GM23338 (cell line): ENCODE data around the gene SMAD9.

Experiments
- CREB1 ChIP-seq: fragments of 250-450 bp; sonication (Bioruptor Pico); IDR thresholded peaks from 2 replicates; pipeline ENCODE4 v1.5.0; 2020; ENCODE audit warnings: low read depth, mild to moderate bottlenecking, moderate library complexity
- EZH2 ChIP-seq: fragments of 200-600 bp; sonication (generic); IDR thresholded peaks from one replicate; pipeline ENCODE4 v1.8.0; 2017; ENCODE audit warnings: antibody characterized with exemption, mild to moderate bottlenecking, low read depth; ENCODE audit not compliant: unreplicated experiment
- EZH2phosphoT487 ChIP-seq: fragments of 200-600 bp; sonication (generic); IDR thresholded peaks from one replicate; pipeline ENCODE4 v1.8.1; 2018; ENCODE audit warnings: antibody characterized with exemption; ENCODE audit not compliant: unreplicated experiment
- JUNB ChIP-seq: IDR thresholded peaks from one replicate; pipeline ENCODE4 v1.6.1; 2016; ENCODE audit warnings: antibody characterized with exemption; ENCODE audit not compliant: unreplicated experiment
- NANOG ChIP-seq: IDR thresholded peaks from 2 replicates; pipeline ENCODE4 v1.6.1; 2016; ENCODE audit warnings: antibody characterized with exemption, borderline replicate concordance
- POLR2AphosphoS5 ChIP-seq: IDR thresholded peaks from 2 replicates; pipeline ENCODE4 v1.6.1; 2016; ENCODE audit warnings: antibody characterized with exemption, low read depth
- STAT1 ChIP-seq: IDR thresholded peaks from one replicate; pipeline ENCODE4 v1.6.1; 2016; ENCODE audit warnings: antibody characterized with exemption; ENCODE audit not compliant: unreplicated experiment
- ZNF114 ChIP-seq: fragments of 250-450 bp; sonication (Bioruptor Pico); IDR thresholded peaks from 2 replicates; pipeline ENCODE4 v1.5.0; 2020; ENCODE audit warnings: mild to moderate bottlenecking, moderate library complexity
- TF ChIP-seq, protein P1 (sequence below), 2 experiments: fragments of 200-600 bp in 1 of 2; sonication (generic) in 1 of 2; conservative IDR thresholded peaks; 2 replicates each; pipeline versions ENCODE4 v1.5.1 to v1.6.1; 2016 to 2017; ENCODE audit warnings: antibody characterized with exemption in 2 of 2, low read depth in 2 of 2, mild to moderate bottlenecking in 2 of 2, moderate library complexity in 1 of 2
- TF ChIP-seq, protein P2 (sequence below): IDR thresholded peaks from one replicate; pipeline ENCODE4 v1.6.1; 2018; ENCODE audit warnings: antibody characterized with exemption; ENCODE audit not compliant: unreplicated experiment
- TF ChIP-seq, protein P3 (sequence below): IDR thresholded peaks from 2 replicates; pipeline ENCODE4 v1.6.1; 2016; ENCODE audit warnings: antibody characterized with exemption

DNA sequence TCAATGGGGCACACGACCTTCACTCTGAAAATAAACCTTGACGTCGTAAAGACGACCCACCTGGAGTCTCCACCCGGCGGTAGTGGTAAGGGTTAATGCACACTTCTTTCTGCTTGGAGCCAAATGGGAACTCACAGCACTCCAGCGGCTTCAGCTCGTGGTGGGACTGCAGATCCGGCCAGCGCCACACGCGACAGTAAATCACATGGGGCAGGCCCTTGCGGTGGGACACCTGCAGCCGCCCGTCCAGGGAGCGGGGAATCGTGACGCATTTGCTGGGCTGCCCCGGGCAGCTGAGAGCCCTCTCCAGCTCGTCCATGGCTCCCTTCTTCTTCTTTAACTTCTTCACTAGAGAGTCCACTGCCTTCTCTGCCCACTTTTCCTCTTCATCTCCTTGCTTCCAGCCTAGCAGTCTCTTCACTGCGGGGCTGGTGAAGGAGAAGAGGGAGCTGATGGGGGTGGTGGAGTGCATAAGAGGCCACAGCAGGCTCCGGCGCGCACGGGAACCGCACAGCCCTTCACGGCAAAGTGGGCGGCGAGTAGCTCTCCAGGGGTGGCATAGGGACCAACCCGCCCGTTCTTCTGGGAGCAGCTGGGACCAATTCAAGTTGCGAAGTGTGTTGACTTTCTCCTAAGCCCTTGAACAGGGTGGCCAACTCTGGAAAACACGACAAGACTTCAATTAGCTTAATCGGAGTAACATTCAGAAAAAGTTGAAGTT, 40.7 kb downstream of the SMAD9 start:
- TF ChIP-seq, protein P1, sequence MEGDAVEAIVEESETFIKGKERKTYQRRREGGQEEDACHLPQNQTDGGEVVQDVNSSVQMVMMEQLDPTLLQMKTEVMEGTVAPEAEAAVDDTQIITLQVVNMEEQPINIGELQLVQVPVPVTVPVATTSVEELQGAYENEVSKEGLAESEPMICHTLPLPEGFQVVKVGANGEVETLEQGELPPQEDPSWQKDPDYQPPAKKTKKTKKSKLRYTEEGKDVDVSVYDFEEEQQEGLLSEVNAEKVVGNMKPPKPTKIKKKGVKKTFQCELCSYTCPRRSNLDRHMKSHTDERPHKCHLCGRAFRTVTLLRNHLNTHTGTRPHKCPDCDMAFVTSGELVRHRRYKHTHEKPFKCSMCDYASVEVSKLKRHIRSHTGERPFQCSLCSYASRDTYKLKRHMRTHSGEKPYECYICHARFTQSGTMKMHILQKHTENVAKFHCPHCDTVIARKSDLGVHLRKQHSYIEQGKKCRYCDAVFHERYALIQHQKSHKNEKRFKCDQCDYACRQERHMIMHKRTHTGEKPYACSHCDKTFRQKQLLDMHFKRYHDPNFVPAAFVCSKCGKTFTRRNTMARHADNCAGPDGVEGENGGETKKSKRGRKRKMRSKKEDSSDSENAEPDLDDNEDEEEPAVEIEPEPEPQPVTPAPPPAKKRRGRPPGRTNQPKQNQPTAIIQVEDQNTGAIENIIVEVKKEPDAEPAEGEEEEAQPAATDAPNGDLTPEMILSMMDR (conservative IDR thresholded peaks at IDR 0.05; ENCODE audit: low read depth in 2 of 2): no peak
- TF ChIP-seq EZH2phosphoT487 (no peak), EZH2 (no peak), POLR2AphosphoS5 (no peak), JUNB (no peak), CREB1 (no peak), ZNF114 (no peak), STAT1 (no peak), NANOG (no peak)
- TF ChIP-seq, protein P2, sequence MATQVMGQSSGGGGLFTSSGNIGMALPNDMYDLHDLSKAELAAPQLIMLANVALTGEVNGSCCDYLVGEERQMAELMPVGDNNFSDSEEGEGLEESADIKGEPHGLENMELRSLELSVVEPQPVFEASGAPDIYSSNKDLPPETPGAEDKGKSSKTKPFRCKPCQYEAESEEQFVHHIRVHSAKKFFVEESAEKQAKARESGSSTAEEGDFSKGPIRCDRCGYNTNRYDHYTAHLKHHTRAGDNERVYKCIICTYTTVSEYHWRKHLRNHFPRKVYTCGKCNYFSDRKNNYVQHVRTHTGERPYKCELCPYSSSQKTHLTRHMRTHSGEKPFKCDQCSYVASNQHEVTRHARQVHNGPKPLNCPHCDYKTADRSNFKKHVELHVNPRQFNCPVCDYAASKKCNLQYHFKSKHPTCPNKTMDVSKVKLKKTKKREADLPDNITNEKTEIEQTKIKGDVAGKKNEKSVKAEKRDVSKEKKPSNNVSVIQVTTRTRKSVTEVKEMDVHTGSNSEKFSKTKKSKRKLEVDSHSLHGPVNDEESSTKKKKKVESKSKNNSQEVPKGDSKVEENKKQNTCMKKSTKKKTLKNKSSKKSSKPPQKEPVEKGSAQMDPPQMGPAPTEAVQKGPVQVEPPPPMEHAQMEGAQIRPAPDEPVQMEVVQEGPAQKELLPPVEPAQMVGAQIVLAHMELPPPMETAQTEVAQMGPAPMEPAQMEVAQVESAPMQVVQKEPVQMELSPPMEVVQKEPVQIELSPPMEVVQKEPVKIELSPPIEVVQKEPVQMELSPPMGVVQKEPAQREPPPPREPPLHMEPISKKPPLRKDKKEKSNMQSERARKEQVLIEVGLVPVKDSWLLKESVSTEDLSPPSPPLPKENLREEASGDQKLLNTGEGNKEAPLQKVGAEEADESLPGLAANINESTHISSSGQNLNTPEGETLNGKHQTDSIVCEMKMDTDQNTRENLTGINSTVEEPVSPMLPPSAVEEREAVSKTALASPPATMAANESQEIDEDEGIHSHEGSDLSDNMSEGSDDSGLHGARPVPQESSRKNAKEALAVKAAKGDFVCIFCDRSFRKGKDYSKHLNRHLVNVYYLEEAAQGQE: no peak
- TF ChIP-seq, protein P3, sequence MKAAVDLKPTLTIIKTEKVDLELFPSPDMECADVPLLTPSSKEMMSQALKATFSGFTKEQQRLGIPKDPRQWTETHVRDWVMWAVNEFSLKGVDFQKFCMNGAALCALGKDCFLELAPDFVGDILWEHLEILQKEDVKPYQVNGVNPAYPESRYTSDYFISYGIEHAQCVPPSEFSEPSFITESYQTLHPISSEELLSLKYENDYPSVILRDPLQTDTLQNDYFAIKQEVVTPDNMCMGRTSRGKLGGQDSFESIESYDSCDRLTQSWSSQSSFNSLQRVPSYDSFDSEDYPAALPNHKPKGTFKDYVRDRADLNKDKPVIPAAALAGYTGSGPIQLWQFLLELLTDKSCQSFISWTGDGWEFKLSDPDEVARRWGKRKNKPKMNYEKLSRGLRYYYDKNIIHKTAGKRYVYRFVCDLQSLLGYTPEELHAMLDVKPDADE: no peak
